ENCODE results near the gene TBC1D22A.

- no peak for TF ChIP-seq POLR2A (IDR thresholded peaks at IDR 0.05; ENCODE audit: borderline replicate concordance, extremely low read depth, insufficient read depth, insufficient read length)
- no peak for TF ChIP-seq MAX (IDR thresholded peaks at IDR 0.05)
- TF ChIP-seq EZH2phosphoT487 (IDR thresholded peaks at IDR 0.05; ENCODE audit: borderline replicate concordance), result no peak
- no peak for TF ChIP-seq CTCF (IDR thresholded peaks at IDR 0.05 in 2 of 3, conservative IDR thresholded peaks at IDR 0.05 in 1 of 3; ENCODE audit: borderline replicate concordance in 1 of 3, insufficient read depth in 1 of 3, low read depth in 2 of 3, low read length in 2 of 3)
- no peak for TF ChIP-seq REST (IDR thresholded peaks at IDR 0.05; ENCODE audit: low read depth)
- TF ChIP-seq SIN3A (IDR thresholded peaks at IDR 0.05; ENCODE audit: low read depth), result no peak
- no peak for TF ChIP-seq EZH2 (IDR thresholded peaks at IDR 0.05)
- TF ChIP-seq RAD21 (IDR thresholded peaks at IDR 0.05; ENCODE audit: low read depth), result no peak
- TF ChIP-seq TCF7L2 (IDR thresholded peaks at IDR 0.05; ENCODE audit: borderline replicate concordance, extremely low read depth, insufficient read depth, insufficient read length), result no peak
- no peak for TF ChIP-seq ZFX (IDR thresholded peaks at IDR 0.05)
- TF ChIP-seq YY1 (IDR thresholded peaks at IDR 0.05; ENCODE audit: extremely low read depth, insufficient replicate concordance, low read depth, low read length), result no peak
- no peak for TF ChIP-seq CBX3 (IDR thresholded peaks at IDR 0.05; ENCODE audit: low read depth)
Observed at GRCh38 chr22:47124961-47125360, 362.5 kb downstream of the TBC1D22A start.
